ENCODE data around the gene CDH23.

The CDH23 gene

DNA sequence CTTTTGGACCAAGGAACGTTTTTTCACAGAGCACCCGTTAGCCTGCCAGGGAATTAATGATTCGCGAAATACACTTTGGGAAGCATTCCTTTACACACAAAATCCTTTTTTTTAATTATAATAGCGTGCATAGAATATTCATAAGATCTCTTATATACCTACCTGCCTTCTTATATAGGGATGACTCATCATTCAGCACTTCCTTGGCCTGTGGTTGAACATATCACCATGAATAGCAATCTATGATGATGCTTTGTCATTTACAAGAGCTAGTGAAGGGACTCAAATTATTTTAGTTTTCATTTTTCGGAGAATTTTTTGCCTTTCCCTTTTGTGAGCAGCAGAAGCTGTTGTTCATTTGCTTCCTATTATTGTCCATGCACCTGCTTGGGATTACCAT, 97.0 kb downstream of the CDH23 start:
- TF ChIP-seq SUZ12 (IDR thresholded peaks at IDR 0.05) (no peak), NFRKB (IDR thresholded peaks at IDR 0.05) (no peak), LEF1 (IDR thresholded peaks at IDR 0.05; ENCODE audit: borderline replicate concordance) (no peak), FOXA1 (IDR thresholded peaks at IDR 0.05) (no peak), ZNF384 (IDR thresholded peaks at IDR 0.05) (no peak), CTBP1 (IDR thresholded peaks at IDR 0.05; ENCODE audit: borderline replicate concordance) (no peak), SP1 (IDR thresholded peaks at IDR 0.05) (no peak)
- ChIA-PET CTCF (no interaction called here), POLR2A (no interaction called here)
- no peak for DNase-seq (ENCODE audit: extremely low spot score)

DNA sequence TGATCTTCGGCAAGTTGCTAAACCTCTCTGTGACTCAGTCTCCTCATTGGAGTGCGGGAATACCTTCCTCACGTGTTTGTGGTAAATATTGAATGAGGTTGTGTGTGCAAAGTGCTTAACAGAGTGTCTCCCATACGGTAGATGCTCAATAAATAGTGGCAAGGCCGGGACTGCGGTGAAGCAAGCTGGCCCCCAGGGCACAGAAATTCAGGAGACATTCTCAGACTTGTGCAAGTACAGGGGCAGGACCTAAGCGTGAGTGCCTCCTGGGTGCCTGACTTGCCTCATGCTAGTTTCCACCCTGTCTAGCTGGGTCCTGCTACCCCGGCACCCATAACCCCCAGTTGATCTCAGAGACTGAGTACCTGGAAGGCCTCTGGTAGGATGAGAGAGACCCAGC, 97.8 kb downstream of the CDH23 start:
- ChIA-PET POLR2A (no interaction called here), CTCF (no interaction called here)
- TF ChIP-seq HDGF (IDR thresholded peaks at IDR 0.05; ENCODE audit: borderline replicate concordance) (no peak), BHLHE40 (IDR thresholded peaks at IDR 0.05; ENCODE audit: borderline replicate concordance) (no peak), FOXM1 (IDR thresholded peaks at IDR 0.05; ENCODE audit: borderline replicate concordance) (no peak), NFRKB (IDR thresholded peaks at IDR 0.05) (no peak), FOXA1 (IDR thresholded peaks at IDR 0.05) (no peak), ARNT (IDR thresholded peaks at IDR 0.05) (no peak), ELF4 (IDR thresholded peaks at IDR 0.05) (no peak), CTBP1 (IDR thresholded peaks at IDR 0.05; ENCODE audit: borderline replicate concordance) (no peak), FOXK2 (IDR thresholded peaks at IDR 0.05) (no peak)
- TF ChIP-seq, protein P1, sequence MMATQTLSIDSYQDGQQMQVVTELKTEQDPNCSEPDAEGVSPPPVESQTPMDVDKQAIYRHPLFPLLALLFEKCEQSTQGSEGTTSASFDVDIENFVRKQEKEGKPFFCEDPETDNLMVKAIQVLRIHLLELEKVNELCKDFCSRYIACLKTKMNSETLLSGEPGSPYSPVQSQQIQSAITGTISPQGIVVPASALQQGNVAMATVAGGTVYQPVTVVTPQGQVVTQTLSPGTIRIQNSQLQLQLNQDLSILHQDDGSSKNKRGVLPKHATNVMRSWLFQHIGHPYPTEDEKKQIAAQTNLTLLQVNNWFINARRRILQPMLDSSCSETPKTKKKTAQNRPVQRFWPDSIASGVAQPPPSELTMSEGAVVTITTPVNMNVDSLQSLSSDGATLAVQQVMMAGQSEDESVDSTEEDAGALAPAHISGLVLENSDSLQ (IDR thresholded peaks at IDR 0.05) = no peak
- DNase-seq (ENCODE audit: extremely low spot score) = no peak

DNA sequence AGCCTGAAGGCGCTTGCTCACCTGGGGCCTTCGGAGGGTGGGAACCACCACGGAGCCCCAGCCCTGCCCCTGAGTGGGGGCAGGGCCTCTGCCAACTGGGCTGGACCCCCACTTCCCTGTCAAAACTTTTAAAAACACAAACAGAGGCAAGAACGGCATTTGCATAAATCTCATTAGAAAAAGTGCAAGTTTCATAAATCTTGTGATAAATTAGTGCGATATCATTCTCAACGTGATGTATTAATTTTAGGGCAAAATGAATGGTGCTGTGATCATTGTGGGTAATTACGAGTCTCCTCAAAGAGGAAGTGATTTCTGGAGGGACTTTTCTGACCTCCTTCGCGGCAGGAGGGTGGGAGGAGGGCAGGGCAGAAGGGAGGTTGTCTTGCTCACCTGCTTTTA, 98.3 kb downstream of the CDH23 start:
- no peak for DNase-seq (ENCODE audit: extremely low spot score)
- CTCF ChIA-PET = no interaction called here
- POLR2A ChIA-PET = no interaction called here
- no peak for TF ChIP-seq HDGF (IDR thresholded peaks at IDR 0.05; ENCODE audit: borderline replicate concordance)
- TF ChIP-seq SP1 (IDR thresholded peaks at IDR 0.05) = no peak
- no peak for TF ChIP-seq ZNF384 (IDR thresholded peaks at IDR 0.05)
- no peak for TF ChIP-seq L3MBTL2 (conservative IDR thresholded peaks at IDR 0.05)
- no peak for TF ChIP-seq TARDBP (IDR thresholded peaks at IDR 0.05)
- no peak for TF ChIP-seq BHLHE40 (IDR thresholded peaks at IDR 0.05; ENCODE audit: borderline replicate concordance)
- no peak for TF ChIP-seq CTBP1 (IDR thresholded peaks at IDR 0.05; ENCODE audit: borderline replicate concordance)
- no peak for TF ChIP-seq ELF4 (IDR thresholded peaks at IDR 0.05)
- no peak for TF ChIP-seq FOXA1 (IDR thresholded peaks at IDR 0.05)
- TF ChIP-seq FOXK2 (IDR thresholded peaks at IDR 0.05) = no peak
- TF ChIP-seq ARNT (IDR thresholded peaks at IDR 0.05) = no peak
- no peak for TF ChIP-seq NFRKB (IDR thresholded peaks at IDR 0.05)
- TF ChIP-seq, protein P1 (IDR thresholded peaks at IDR 0.05) = no peak

DNA sequence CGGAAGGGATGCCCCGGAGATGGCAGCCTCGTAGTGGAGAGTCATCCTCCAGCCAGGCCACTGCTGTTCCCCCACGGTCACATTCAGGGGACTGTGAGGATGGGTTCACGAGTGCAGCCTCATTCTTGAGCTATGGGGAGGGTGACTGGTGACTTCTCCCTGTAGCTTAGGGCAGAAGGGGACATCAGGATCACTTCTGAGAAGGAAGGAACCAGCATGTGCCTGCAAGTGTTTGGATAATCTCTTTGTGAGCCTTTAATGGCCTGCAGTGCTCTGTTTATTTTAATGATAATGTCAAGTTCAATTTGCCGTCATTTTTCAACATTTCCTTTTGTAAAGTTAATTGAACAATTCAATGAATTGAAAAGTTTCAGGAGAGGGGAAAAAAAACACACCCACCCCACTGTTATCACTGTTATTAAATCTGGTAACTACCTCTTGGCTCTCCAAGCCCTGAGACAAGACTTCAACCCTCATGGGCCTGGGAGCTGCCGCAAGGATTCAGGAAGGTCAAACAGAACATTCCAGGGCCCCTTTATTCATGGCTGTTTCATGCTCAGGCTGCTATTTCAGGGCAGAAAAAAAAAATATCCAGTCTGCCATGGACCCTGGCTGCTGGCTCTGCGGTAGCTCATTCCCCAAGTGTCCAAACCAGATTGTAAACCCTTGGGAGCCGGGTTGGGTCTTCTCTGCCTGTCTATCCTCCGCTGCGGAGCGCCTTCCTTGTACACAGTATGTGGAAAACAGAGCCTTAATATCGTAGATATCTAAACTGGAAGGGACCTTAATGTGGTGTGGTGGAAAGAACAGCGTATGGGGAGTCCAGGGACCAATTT, 100.4 kb downstream of the CDH23 start:
- TF ChIP-seq FOXM1 (IDR thresholded peaks at IDR 0.05; ENCODE audit: borderline replicate concordance) (no peak), ZNF384 (IDR thresholded peaks at IDR 0.05) (no peak), L3MBTL2 (conservative IDR thresholded peaks at IDR 0.05) (no peak)
- TF ChIP-seq, protein P1 (IDR thresholded peaks at IDR 0.05) = no peak
- ChIA-PET POLR2A (no interaction called here), CTCF (interaction anchor here (1.2 kb wide), 1 partner anchor 11 kb away, joined by 3 read pairs; no protein-coding TSS in a partner anchor)
- no peak for DNase-seq (ENCODE audit: extremely low spot score)

DNA sequence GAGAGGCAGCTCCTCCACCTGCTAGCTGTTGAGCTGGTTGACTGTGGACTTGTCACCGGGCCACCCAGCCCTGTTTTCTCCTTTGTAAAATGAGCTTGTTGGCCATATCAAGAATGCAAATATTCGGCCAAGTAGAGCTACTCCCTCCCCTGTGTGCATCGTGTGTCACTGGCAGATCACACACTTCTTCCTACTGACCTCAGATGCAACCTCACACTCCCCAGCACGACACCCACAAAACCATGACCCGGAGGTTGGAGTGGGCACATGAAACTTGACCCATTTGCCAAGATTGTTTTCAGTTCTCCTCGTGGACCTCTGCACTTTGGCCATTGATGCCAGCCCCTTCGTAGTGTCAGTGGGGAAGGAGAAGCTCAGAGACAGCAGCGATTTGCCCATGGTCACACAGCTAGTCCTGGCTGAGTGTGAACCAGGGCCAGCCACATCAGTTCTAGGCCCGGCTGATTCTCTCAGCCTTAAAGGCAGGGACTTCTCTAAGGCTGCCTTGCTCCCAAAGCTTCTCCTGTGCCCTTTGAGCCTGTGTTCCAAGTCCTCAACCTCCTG, 101.1 kb downstream of the CDH23 start:
- no peak for TF ChIP-seq LEF1 (IDR thresholded peaks at IDR 0.05; ENCODE audit: borderline replicate concordance)
- TF ChIP-seq ARNT (IDR thresholded peaks at IDR 0.05) = no peak
- TF ChIP-seq FOXK2 (IDR thresholded peaks at IDR 0.05) = no peak
- TF ChIP-seq ELF4 (IDR thresholded peaks at IDR 0.05) = no peak
- POLR2A ChIA-PET = interaction anchor here (1.0 kb wide), 1 partner anchor 9 kb away, joined by 3 read pairs; no protein-coding TSS in a partner anchor
- no peak for DNase-seq (ENCODE audit: extremely low spot score)
- CTCF ChIA-PET = interaction anchor here (1.2 kb wide), 1 partner anchor 11 kb away, joined by 3 read pairs; no protein-coding TSS in a partner anchor

DNA sequence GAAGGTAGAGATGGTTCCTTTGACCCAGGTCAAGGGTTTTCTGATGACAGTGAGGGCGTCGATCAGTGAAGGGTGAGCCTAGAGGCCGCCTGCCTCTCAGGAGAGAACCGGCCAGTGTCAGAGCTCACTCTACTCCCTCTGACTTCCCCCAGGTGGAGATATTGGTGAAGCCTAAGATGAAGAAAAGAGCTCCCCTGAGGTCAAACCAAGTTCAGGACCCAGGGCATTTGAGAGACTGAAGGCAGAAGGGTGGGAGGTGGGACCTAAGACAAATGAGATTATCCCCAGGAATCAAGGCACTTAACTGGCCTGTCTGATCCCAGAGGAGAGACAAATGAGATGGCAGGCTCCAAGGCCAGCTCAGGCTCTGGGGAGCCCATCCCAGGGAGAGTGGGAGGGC, 104.7 kb downstream of the CDH23 start:
- POLR2A ChIA-PET = no interaction called here
- TF ChIP-seq L3MBTL2 (conservative IDR thresholded peaks at IDR 0.05) = no peak
- TF ChIP-seq ZNF384 (IDR thresholded peaks at IDR 0.05) = no peak
- no peak for TF ChIP-seq CTBP1 (IDR thresholded peaks at IDR 0.05; ENCODE audit: borderline replicate concordance)
- TF ChIP-seq FOXM1 (IDR thresholded peaks at IDR 0.05; ENCODE audit: borderline replicate concordance) = no peak
- no peak for TF ChIP-seq LEF1 (IDR thresholded peaks at IDR 0.05; ENCODE audit: borderline replicate concordance)
- TF ChIP-seq FOXA1 (IDR thresholded peaks at IDR 0.05) = no peak
- TF ChIP-seq SP1 (IDR thresholded peaks at IDR 0.05) = no peak
- TF ChIP-seq HDGF (IDR thresholded peaks at IDR 0.05; ENCODE audit: borderline replicate concordance) = no peak
- DNase-seq (ENCODE audit: extremely low spot score) = no peak
- CTCF ChIA-PET = no interaction called here

Measured in HEK293T (cell line).